Natural killer cell treated with Interleukin-12 subunit alpha and Interleukin-12 subunit beta and Interleukin-15 and Interleukin-18, amount 100 ng/mL, for 72 hours (primary cell): ENCODE measurements around the gene TGFB2. TPM values are rescaled to one million over a fixed set of nuclear protein-coding genes. Genes with fewer than 3 reads are reported as not detected.

Experiments used
- ATAC-seq, 2 donors: fragments of 150-1000 bp; cut with Tn5 transposase in 1 of 2; sonication (Bioruptor Pico), chemical (Tn5 transposase) in 1 of 2; 2 replicates each; pipeline ENCODE4 v1.10.0; 2021
- DNase-seq: peaks from one replicate; pipeline ENCODE4 v3.0.0; 2022; ENCODE audit warnings: low spot score
- H3K27ac Mint-ChIP-seq, 2 donors: 1 replicate in 1 of 2; 2 replicates in 1 of 2; pipeline ENCODE4 v1.8.0; 2022; ENCODE audit warnings: mixed read lengths in 2 of 2, mild to moderate bottlenecking in 1 of 2, moderate library complexity in 1 of 2
- H3K27me3 Mint-ChIP-seq, 2 donors: 1 replicate in 1 of 2; 2 replicates in 1 of 2; pipeline ENCODE4 v1.8.0; 2022; ENCODE audit warnings: mixed read lengths in 2 of 2
- H3K36me3 Mint-ChIP-seq: one replicate; pipeline ENCODE4 v1.8.0; 2022; ENCODE audit warnings: mixed read lengths
- H3K4me1 Mint-ChIP-seq, 2 donors: 1 replicate in 1 of 2; 2 replicates in 1 of 2; pipeline ENCODE4 v1.8.0; 2022; ENCODE audit warnings: low read depth in 2 of 2, mixed read lengths in 2 of 2, mild to moderate bottlenecking in 1 of 2
- H3K4me3 Mint-ChIP-seq: one replicate; pipeline ENCODE4 v1.8.0; 2022; ENCODE audit warnings: mixed read lengths
- H3K9me3 Mint-ChIP-seq: 2 replicates; pipeline ENCODE4 v1.8.0; 2022; ENCODE audit warnings: mixed read lengths
- total RNA-seq, 2 donors: library from RNA; stranded (reverse); gene quantifications; one replicate each; pipeline ENCODE4 v1.2.3, GENCODE V29; 2022

Gene TGFB2
- total RNA-seq, 2 donors from 2014 or later: 0.11 TPM; not detected in 1

DNA sequence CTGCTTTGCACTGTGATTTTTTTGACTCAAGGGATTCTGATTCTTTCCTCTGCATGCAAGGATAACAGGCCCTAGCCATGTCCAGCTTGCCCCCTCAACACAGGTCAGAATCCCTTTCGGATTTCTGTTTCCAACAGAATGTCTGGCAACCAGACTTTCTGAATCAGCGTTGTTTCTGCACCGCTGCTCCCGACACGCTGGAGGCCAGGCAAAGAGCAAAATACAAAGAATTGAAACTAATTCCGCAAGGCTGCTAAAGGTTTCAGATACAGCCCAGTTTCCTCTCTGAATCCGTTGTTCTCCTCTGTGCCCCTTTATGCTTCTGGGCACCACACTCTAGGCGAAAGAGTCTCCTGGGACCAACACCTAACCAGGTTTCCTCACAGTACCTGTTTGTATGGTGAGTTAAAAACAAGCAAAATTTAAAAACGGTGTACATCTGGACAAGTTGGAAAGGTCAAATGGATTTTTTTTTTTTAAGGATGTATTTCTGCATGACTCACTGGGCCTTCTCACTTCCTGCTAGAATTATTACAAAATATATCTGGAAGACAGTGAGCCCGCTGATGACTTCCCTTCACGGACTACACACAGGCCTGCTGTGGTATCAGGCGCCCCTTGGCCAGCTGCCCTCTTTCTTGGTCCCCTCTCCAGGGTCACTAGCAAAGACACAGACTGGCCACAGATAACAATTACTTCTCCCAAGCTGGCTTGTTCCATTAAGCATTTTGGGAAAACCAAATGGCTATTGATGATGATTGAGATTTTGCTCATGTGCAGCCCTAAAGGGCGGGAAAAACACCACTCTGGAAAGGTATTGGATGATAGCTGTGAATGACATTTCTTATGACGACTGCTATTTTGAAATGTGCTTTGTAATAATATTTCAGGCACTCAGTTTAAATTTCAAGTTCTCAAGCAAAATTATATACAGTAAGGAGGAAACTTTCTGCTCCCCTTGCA is 118.3 kb downstream of the TGFB2 start:
- no peaks in the 10 kb centered on the region for H3K4me1 Mint-ChIP-seq
- no peak overlapping the region for H3K4me3 Mint-ChIP-seq
- no peak overlapping the region for H3K27ac Mint-ChIP-seq
- no peak for ATAC-seq
- H3K36me3 Mint-ChIP-seq: no peaks in the 10 kb centered on the region
- no peaks in the 10 kb centered on the region for H3K9me3 Mint-ChIP-seq
- DNase-seq: no peak
- H3K27me3 Mint-ChIP-seq: no peaks in the 10 kb centered on the region

DNA sequence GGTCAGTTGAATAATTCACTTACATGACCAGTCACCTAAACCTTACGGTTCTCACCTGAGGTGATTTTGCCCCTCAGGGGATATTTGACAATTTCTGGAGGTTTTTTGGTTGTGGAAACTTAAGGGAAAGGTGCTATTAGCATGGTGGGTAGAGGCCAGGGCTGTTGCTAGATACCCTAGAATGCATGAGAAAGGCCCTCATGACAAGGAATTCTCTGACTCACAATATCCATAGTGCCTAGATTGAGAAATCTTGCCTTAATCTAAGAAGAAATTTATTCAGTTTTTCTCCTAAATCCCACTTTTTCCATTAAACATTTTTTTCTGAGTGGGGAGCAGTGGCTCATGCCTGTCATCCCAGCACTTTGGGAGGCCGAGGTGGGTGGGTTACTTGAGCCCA is 119.7 kb downstream of the TGFB2 start:
- no peak for DNase-seq
- Mint-ChIP-seq H3K36me3 (no peaks in the 10 kb centered on the region), H3K9me3 (no peaks in the 10 kb centered on the region), H3K27ac (no peak overlapping the region), H3K4me1 (no peaks in the 10 kb centered on the region), H3K4me3 (no peak overlapping the region), H3K27me3 (no peaks in the 10 kb centered on the region)
- ATAC-seq: no peak

DNA sequence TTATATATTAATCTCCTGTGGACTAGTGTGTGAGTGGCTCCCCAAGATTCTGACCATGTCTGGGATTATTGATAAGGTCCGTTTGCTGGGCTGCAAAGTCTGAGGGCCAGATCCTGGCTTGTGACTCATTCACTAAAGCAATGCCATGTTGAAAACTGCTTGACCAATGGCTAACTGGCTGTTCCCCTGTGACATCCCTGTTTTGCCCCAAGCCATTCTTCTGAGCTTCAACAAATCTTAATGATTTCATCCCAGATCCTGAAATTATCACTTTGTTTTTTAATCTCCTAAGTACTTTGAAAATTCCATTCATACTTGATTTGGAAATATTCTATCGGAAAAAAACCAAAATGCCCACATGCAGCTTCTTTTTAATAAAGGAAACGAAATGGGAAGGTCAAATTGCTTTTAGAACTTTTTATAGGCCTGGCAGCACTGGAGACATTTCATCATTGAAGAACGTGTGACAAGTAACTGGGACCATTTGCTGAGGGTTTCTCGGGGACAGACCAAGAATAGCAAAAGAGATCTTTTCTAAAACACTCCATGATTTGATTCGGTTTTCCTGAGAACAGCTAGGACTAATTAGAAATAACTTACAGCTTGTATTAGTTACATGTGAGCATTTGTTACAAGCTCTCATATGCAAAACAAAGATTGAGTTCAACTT is 121.3 kb downstream of the TGFB2 start:
- Mint-ChIP-seq H3K36me3 (no peaks in the 10 kb centered on the region), H3K4me1 (no peaks in the 10 kb centered on the region), H3K27ac (no peak overlapping the region), H3K4me3 (no peak overlapping the region), H3K9me3 (no peaks in the 10 kb centered on the region), H3K27me3 (no peaks in the 10 kb centered on the region)
- ATAC-seq: no peak
- DNase-seq: no peak

DNA sequence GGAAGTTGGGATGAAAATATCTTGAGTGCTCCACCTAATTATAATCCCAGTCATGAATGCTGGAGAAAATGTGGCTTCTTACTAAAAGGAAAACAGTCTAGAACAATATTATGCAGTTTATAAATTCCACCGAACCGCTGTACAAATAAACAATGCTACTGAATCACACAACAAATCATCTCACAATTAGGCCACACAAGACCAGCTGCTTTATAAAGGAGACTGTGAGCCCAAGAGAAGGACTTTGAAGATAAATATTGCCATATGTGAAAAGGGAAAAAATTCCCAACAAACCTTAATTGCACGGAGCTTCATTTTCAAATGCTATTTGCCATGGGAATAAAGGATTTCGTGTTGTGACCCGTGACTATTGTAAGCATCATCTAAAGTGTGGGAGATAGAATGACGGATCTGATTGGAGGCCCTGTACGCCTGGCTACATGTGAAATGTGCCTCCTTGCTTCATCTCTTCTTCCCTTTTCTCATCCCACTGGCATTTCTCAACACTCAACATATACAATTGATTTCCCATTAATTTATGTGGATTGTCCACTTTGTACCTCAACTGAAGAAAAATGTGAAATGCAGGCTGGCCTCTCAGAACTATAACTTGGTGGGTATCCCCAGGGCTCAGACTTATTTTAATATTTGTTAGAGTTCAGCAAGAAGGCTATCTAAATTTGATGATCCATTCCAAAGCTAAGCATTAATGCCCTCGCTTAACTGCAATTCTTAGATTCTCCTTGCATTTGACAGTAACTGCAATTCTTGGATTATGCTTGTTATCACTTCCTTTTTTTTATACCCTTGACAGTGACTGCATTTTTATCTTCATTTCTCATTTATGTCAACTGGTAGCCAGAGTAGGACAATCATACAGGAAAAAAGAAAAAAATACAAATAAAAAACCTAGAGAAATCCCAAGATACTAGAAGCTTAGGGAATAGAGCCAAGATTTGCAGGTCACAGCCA is 122.3 kb downstream of the TGFB2 start:
- Mint-ChIP-seq H3K9me3 (no peaks in the 10 kb centered on the region), H3K36me3 (no peaks in the 10 kb centered on the region), H3K27me3 (no peaks in the 10 kb centered on the region), H3K4me1 (no peaks in the 10 kb centered on the region), H3K4me3 (no peak overlapping the region), H3K27ac (no peak overlapping the region)
- ATAC-seq (no peak), DNase-seq (no peak)

DNA sequence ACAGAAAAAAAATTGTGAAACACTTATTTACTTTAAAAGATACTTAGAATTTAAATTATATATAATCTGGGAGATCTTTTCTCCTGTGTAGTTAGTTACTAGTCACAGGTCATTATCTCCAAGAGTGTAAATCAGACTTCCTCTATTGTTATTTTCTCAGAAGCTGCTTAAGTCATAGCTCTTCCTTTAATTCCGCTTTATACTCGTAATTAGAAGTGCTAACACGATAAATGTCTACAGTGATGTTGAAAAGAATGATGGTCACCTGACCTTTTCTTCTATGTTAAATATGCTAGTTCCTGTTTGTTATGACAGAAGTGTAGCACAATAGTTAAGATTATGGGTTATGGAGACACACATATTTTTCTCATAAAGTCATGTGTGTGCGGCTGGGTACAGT is 123.6 kb downstream of the TGFB2 start:
- no peaks in the 10 kb centered on the region for H3K9me3 Mint-ChIP-seq
- no peaks in the 10 kb centered on the region for H3K36me3 Mint-ChIP-seq
- H3K4me1 Mint-ChIP-seq: no peaks in the 10 kb centered on the region
- no peak for DNase-seq
- ATAC-seq: no peak
- no peaks in the 10 kb centered on the region for H3K27me3 Mint-ChIP-seq
- no peak overlapping the region for H3K27ac Mint-ChIP-seq
- no peak overlapping the region for H3K4me3 Mint-ChIP-seq

DNA sequence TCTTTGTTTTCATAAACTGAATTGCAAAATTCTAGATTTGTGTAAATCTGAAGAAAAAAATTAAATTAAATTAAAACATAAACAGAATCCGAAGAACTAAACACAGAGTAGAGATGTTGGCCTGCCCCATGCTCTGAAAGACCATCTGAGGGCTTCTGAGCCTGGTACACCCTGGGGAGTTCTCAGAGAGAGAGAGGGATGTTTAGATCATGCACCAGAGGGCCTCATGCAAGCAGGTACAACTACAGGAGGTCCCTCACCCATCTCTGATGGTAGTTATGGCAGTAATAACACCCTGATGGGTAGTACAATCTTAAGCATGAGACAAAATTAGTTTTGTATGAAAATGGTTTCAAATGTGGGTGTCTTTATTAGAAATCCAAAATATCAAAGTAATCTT is 127.7 kb downstream of the TGFB2 start:
- Mint-ChIP-seq H3K9me3 (peaks cover 4% of the 10 kb centered on the region), H3K4me3 (no peak overlapping the region), H3K27ac (no peak overlapping the region), H3K4me1 (peaks cover 0 to 5% of the 10 kb centered on the region in 2 donors), H3K36me3 (no peaks in the 10 kb centered on the region), H3K27me3 (no peaks in the 10 kb centered on the region)
- DNase-seq (no peak), ATAC-seq (no peak)

DNA sequence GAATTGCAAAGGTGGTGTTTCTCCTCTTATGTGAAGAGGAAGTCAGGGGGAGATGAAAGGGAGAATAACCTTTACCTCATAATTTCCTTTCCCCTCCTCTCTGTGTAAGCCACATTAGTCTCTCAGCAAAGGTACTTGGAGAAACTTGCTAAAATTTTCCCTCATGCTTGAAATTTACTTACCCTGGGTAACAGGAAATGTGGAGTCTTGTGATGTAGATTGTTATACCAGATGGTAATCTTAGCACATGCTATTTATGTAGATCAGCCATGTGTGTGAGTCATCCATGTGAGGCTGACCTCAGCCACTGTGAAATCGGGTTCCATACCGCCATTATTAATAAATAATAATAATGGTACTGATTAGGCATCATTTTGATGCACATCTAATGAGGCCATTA is 128.4 kb downstream of the TGFB2 start:
- Mint-ChIP-seq H3K27ac (no peak overlapping the region), H3K4me3 (no peak overlapping the region), H3K27me3 (no peaks in the 10 kb centered on the region), H3K4me1 (peaks cover 0 to 5% of the 10 kb centered on the region in 2 donors), H3K9me3 (peaks cover 8% of the 10 kb centered on the region), H3K36me3 (no peaks in the 10 kb centered on the region)
- no peak for DNase-seq
- no peak for ATAC-seq

DNA sequence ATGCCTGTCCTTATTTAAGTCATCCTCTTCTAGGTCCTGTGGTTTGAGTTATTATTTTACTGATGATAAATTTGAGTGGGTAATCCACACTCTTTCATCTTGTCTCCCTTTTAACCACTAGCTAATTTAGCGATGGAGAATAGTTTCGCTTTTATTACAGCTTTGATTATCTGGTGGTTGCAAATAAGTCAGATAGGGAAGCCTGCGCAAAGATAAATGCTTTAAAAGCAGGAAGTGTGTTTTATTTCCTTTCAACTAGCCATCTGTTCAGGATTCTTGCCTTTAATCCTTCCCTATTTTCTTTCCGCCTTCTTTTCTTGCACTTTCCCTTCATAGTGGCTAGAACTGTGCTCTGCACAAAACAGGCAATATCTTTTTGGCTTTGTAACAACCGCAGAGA is 129.0 kb downstream of the TGFB2 start:
- no peak overlapping the region for H3K27ac Mint-ChIP-seq

DNA sequence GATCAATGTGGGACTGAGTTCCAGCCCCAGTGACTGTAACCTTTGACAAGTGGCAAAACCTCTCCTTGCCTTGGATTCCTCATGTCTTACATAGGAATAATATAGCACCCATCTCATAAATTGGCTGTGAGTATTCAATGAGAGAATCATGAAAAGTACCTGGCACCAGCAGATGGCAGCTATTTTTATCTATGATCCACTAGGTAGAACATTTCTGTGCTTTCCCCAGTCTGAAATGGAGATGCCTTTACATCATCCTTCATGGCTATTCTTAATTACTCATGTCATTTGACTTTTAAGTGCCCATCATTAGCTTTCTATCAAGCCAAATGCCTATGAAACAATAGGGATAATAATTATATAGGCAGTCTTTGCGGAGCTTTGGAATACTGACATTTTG is 130.1 kb downstream of the TGFB2 start:
- peaks cover 0 to 5% of the 10 kb centered on the region in 2 donors for H3K4me1 Mint-ChIP-seq
- H3K36me3 Mint-ChIP-seq: no peaks in the 10 kb centered on the region
- H3K9me3 Mint-ChIP-seq: peaks cover 10% of the 10 kb centered on the region
- no peaks in the 10 kb centered on the region for H3K27me3 Mint-ChIP-seq
- no peak overlapping the region for H3K27ac Mint-ChIP-seq
- ATAC-seq (no peak), DNase-seq (no peak)
- no peak overlapping the region for H3K4me3 Mint-ChIP-seq

More for the DNA sequence above, 129.0 kb downstream of the TGFB2 start:
- no peak overlapping the region for H3K4me3 Mint-ChIP-seq
- ATAC-seq: no peak
- H3K36me3 Mint-ChIP-seq: no peaks in the 10 kb centered on the region
- peaks cover 8% of the 10 kb centered on the region for H3K9me3 Mint-ChIP-seq
- H3K4me1 Mint-ChIP-seq: peaks cover 0 to 5% of the 10 kb centered on the region in 2 donors
- H3K27me3 Mint-ChIP-seq: no peaks in the 10 kb centered on the region
- no peak for DNase-seq

DNA sequence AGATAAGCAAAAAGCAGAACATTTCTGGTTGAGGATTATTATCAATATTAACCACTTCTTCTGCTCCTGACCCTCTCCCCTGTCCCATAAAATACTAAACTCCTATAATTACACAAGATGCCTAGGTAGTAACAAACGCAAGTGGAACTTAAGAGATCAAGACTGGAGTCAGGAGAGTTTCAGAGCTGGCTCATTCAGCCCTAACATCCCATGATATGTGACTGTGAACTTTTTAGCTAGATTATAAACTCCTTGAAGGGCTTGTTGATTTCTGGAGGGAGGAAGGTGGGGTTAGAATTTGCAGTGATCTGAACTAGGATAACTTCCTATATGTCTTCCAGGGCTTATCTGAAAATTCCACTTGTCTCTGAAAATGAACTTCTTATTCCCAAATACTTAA is 130.6 kb downstream of the TGFB2 start:
- Mint-ChIP-seq H3K9me3 (peaks cover 12% of the 10 kb centered on the region), H3K4me3 (no peak overlapping the region), H3K36me3 (no peaks in the 10 kb centered on the region), H3K4me1 (peaks cover 0 to 5% of the 10 kb centered on the region in 2 donors), H3K27ac (no peak overlapping the region), H3K27me3 (no peaks in the 10 kb centered on the region)
- ATAC-seq (no peak), DNase-seq (no peak)

DNA sequence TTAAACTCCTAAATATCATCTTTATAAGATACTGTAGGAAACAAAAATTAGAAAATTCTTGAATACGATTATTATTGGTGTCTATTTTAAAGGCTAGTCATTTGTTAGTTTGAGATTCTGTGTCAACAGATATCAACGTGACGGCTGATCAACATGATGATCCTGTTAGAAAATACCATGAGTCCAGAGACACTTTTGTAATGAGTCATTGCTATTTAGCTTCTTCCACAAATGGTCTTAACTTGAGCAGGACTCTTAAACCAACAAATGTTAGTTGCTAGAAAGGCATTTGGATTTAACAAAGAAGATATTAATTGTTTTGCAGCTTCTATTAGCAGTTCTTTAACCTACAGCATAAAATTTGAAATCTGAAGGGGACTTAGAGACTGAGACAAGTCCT is 131.2 kb downstream of the TGFB2 start:
- peaks cover 12% of the 10 kb centered on the region for H3K9me3 Mint-ChIP-seq
- no peak overlapping the region for H3K4me3 Mint-ChIP-seq
- no peaks in the 10 kb centered on the region for H3K36me3 Mint-ChIP-seq
- no peak overlapping the region for H3K27ac Mint-ChIP-seq
- ATAC-seq: no peak
- peaks cover 0 to 5% of the 10 kb centered on the region in 2 donors for H3K4me1 Mint-ChIP-seq
- DNase-seq: no peak
- no peaks in the 10 kb centered on the region for H3K27me3 Mint-ChIP-seq

DNA sequence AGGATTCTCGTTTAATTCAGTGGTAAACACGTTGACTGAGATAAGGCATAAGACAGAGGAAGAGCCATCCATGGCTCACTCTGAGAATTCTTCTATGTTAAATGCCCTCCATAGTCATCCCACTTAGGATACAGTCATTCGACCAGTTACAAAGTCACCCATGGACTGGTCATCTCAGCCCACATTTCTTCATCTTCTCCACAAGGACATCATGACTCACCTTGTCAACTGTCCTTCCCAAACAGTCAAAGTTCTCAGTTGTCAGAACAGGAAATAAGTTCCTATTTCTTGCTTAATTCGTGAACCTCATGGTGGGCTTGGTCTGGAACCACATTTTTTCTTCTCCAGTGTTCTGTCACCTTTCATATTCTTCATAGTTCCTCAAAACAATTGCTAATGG is 133.2 kb downstream of the TGFB2 start:
- no peaks in the 10 kb centered on the region for H3K36me3 Mint-ChIP-seq
- no peaks in the 10 kb centered on the region for H3K27me3 Mint-ChIP-seq
- no peak for ATAC-seq

DNA sequence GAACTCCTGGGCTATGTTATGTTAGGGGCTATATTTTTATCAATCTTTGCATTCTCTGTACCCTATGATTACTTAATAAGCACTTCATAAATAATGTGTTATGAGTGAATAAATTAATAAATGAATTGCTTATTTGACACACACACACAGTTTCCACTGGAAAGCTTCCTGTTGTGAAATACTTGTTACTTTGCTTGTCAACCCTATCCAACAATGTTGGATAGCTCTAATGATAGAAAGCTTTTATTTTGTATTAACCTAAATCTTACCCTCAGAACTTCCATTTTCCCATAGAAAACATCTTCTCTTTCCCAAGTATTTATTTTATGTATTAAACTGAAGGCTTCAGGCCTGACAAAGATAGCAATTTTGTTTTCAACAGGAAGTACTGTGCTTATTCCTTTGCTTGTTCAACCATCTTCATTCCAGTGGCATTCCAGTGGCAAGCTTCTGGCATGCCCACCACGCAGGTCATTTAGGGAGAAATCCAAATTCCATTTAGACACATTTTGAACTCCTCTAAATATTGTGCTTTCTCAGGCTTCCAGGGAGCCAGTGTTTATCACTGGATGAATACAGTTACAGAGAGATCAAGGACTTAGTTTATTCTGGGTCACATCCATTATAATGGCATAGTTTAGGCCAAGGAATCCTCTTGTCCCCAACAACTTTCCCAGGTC is 134.4 kb downstream of the TGFB2 start:
- H3K36me3 Mint-ChIP-seq: no peaks in the 10 kb centered on the region
- DNase-seq (no peak), ATAC-seq (no peak)
- no peaks in the 10 kb centered on the region for H3K4me1 Mint-ChIP-seq
- no peak overlapping the region for H3K27ac Mint-ChIP-seq
- H3K9me3 Mint-ChIP-seq: peaks cover 12% of the 10 kb centered on the region
- H3K27me3 Mint-ChIP-seq: no peaks in the 10 kb centered on the region
- H3K4me3 Mint-ChIP-seq: no peak overlapping the region

More for the DNA sequence above, 133.2 kb downstream of the TGFB2 start:
- no peak overlapping the region for H3K27ac Mint-ChIP-seq
- no peak overlapping the region for H3K4me3 Mint-ChIP-seq
- peaks cover 0 to 5% of the 10 kb centered on the region in 2 donors for H3K4me1 Mint-ChIP-seq
- no peak for DNase-seq
- peaks cover 12% of the 10 kb centered on the region for H3K9me3 Mint-ChIP-seq
